Caco-2 (cell line): ENCODE data around the gene INPP4A. TPM values are rescaled to one million over a fixed set of nuclear protein-coding genes. Genes with fewer than 3 reads are reported as not detected.

ENCODE experiments used
- BruUV-seq: library from RNA; stranded (reverse); fragments of 400-500 nt; replicated peaks from 2 replicates; lab custom pipeline; 2021; lab: Mats Ljungman, UMichigan
- CTCF ChIA-PET: fragments of 300-600 bp; sonication (Branson Sonifier 250); formaldehyde crosslinking; loops from one replicate; lab custom pipeline; 2022; ENCODE audit warnings: antibody characterized with exemption; lab: Charles Lee
- POLR2A ChIA-PET: fragments of 300-600 bp; sonication (Branson Sonifier 250); formaldehyde crosslinking; loops from one replicate; lab custom pipeline; 2022; ENCODE audit warnings: antibody characterized with exemption; lab: Charles Lee
- DNase-seq, 2 experiments: peaks; one replicate each; pipeline versions ENCODE4 v3.0.0 to v3.0.0-alpha.2; 2020 to 2022
- H3K27me3 ChIP-seq: replicated peaks from 2 replicates; pipeline ENCODE4 v1.6.0; 2011; ENCODE audit warnings: low read length; ENCODE audit not compliant: control insufficient read depth, insufficient read depth
- H3K36me3 ChIP-seq: 2 replicates; pipeline ENCODE4 v1.5.1; 2011; ENCODE audit warnings: low read length; ENCODE audit not compliant: control insufficient read depth, insufficient read depth
- H3K4me1 ChIP-seq: fragments of 250-450 bp; sonication (Bioruptor Pico); 2 replicates; pipeline ENCODE4 v1.5.1; 2020; ENCODE audit warnings: mild to moderate bottlenecking
- H3K4me3 ChIP-seq: 2 replicates; pipeline ENCODE4 v1.5.1; 2011; ENCODE audit warnings: low read depth, mild to moderate bottlenecking, control low read depth, low read length
- H3K9me3 ChIP-seq: fragments of 250-450 bp; sonication (Bioruptor Pico); 2 replicates; pipeline ENCODE4 v1.5.1; 2020; ENCODE audit warnings: mild to moderate bottlenecking, moderate library complexity
- H3K27ac Mint-ChIP-seq: one replicate; pipeline ENCODE4 v1.8.0; 2022; ENCODE audit warnings: mixed read lengths; ENCODE audit not compliant: unreplicated experiment
- H3K27me3 Mint-ChIP-seq: one replicate; pipeline ENCODE4 v1.8.0; 2022; ENCODE audit warnings: mixed read lengths; ENCODE audit not compliant: insufficient read depth, unreplicated experiment
- H3K36me3 Mint-ChIP-seq: one replicate; pipeline ENCODE4 v1.8.0; 2022; ENCODE audit warnings: mild to moderate bottlenecking, mixed read lengths; ENCODE audit not compliant: insufficient read depth, unreplicated experiment
- H3K4me1 Mint-ChIP-seq: one replicate; pipeline ENCODE4 v1.8.0; 2022; ENCODE audit warnings: low read depth, mixed read lengths; ENCODE audit not compliant: unreplicated experiment
- H3K4me3 Mint-ChIP-seq: one replicate; pipeline ENCODE4 v1.8.0; 2022; ENCODE audit warnings: mild to moderate bottlenecking, moderate library complexity, mixed read lengths; ENCODE audit not compliant: unreplicated experiment
- H3K9me3 Mint-ChIP-seq: one replicate; pipeline ENCODE4 v1.8.0; 2022; ENCODE audit warnings: mixed read lengths; ENCODE audit not compliant: unreplicated experiment
- CTCF ChIP-seq, 2 experiments: fragments of 200-600 bp in 1 of 2; IDR thresholded peaks; 1 replicate in 1 of 2; 2 replicates in 1 of 2; pipeline versions ENCODE4 v1.5.1 to v1.8.0; 2011 to 2022; ENCODE audit warnings: antibody characterized with exemption in 1 of 2, control low read depth in 1 of 2, inconsistent platforms in 1 of 2, low read depth in 1 of 2, low read length in 1 of 2, mild to moderate bottlenecking in 1 of 2, moderate library complexity in 1 of 2; ENCODE audit not compliant: insufficient read depth in 1 of 2, severe bottlenecking in 1 of 2, unreplicated experiment in 1 of 2
- intact Hi-C: fragments of 100-400 bp; cut with micrococcal nuclease; formaldehyde crosslinking; loops from one replicate; pipeline ENCODE4 v1.10.0; 2022; ENCODE audit not compliant: unreplicated experiment
- total RNA-seq: library from RNA; stranded (reverse); gene quantifications from 2 replicates; pipeline ENCODE4 v1.2.3, GENCODE V29; 2022

Gene INPP4A
- total RNA-seq, 1 experiment from 2014 or later = 26.3 TPM

- Mint-ChIP-seq H3K4me3 (no peak overlapping the region), H3K9me3 (peaks cover 7% of the 10 kb centered on the region), H3K27ac (no peak overlapping the region), H3K36me3 (peaks cover 6% of the 10 kb centered on the region), H3K27me3 (no peaks in the 10 kb centered on the region), H3K4me1 (peaks cover 19% of the 10 kb centered on the region)
- BruUV-seq = no TSS peak
- Histone ChIP-seq H3K9me3 (no peaks in the 10 kb centered on the region), H3K4me3 (no peak overlapping the region), H3K4me1 (peaks cover 21% of the 10 kb centered on the region), H3K36me3 (no peaks in the 10 kb centered on the region), H3K27me3 (no peaks in the 10 kb centered on the region)
- no peak for TF ChIP-seq CTCF (IDR thresholded peaks at IDR 0.05; ENCODE audit: insufficient read depth in 1 of 2, low read depth in 1 of 2, low read length in 1 of 2, severe bottlenecking in 1 of 2, unreplicated experiment in 1 of 2)
- ChIA-PET POLR2A (no interaction called here), CTCF (no interaction called here)
- no peak for DNase-seq
- intact Hi-C loops = no loop called here
Observed at GRCh38 chr2:98486374-98486981, 41.8 kb downstream of the INPP4A start.

GRCh38 chr2:98487101-98487805, 42.6 kb downstream of the INPP4A start:
- TF ChIP-seq CTCF (IDR thresholded peaks at IDR 0.05; ENCODE audit: insufficient read depth in 1 of 2, low read depth in 1 of 2, low read length in 1 of 2, severe bottlenecking in 1 of 2, unreplicated experiment in 1 of 2) = no peak
- H3K9me3 ChIP-seq = no peaks in the 10 kb centered on the region
- ChIA-PET CTCF (no interaction called here), POLR2A (no interaction called here)
- intact Hi-C loops = no loop called here
- no peaks in the 10 kb centered on the region for H3K27me3 ChIP-seq
- H3K36me3 Mint-ChIP-seq = peaks cover 6% of the 10 kb centered on the region
- H3K4me3 Mint-ChIP-seq = no peak overlapping the region
- H3K4me3 ChIP-seq = no peak overlapping the region
- H3K4me1 ChIP-seq = peaks cover 21% of the 10 kb centered on the region
- peaks cover 19% of the 10 kb centered on the region for H3K4me1 Mint-ChIP-seq
- no peaks in the 10 kb centered on the region for H3K36me3 ChIP-seq
- no peak overlapping the region for H3K27ac Mint-ChIP-seq
- no peak for DNase-seq
- H3K27me3 Mint-ChIP-seq = no peaks in the 10 kb centered on the region
- no TSS peak for BruUV-seq
- peaks cover 7% of the 10 kb centered on the region for H3K9me3 Mint-ChIP-seq

GRCh38 chr2:98487806-98488189, 43.1 kb downstream of the INPP4A start:
- peak in 1 of 2 experiments; percentile 41 for DNase-seq
- Histone ChIP-seq H3K9me3 (no peaks in the 10 kb centered on the region), H3K4me1 (peaks cover 21% of the 10 kb centered on the region), H3K27me3 (no peaks in the 10 kb centered on the region), H3K4me3 (no peak overlapping the region), H3K36me3 (no peaks in the 10 kb centered on the region)
- peak; percentile 56 to 62 for TF ChIP-seq CTCF (IDR thresholded peaks at IDR 0.05; ENCODE audit: insufficient read depth in 1 of 2, low read depth in 1 of 2, low read length in 1 of 2, severe bottlenecking in 1 of 2, unreplicated experiment in 1 of 2)
- intact Hi-C loops = no loop called here
- no peak overlapping the region for H3K4me3 Mint-ChIP-seq
- ChIA-PET POLR2A (no interaction called here), CTCF (interaction anchor here (0.6 to 1.2 kb wide), 2 partner anchors 11 to 15 kb away, joined by 3 read pairs; no protein-coding TSS in a partner anchor)
- no peaks in the 10 kb centered on the region for H3K27me3 Mint-ChIP-seq
- H3K27ac Mint-ChIP-seq = no peak overlapping the region
- H3K4me1 Mint-ChIP-seq = peaks cover 19% of the 10 kb centered on the region
- H3K9me3 Mint-ChIP-seq = peaks cover 7% of the 10 kb centered on the region
- H3K36me3 Mint-ChIP-seq = peaks cover 6% of the 10 kb centered on the region
- BruUV-seq = no TSS peak
